HG03571 (cell line): ENCODE measurements around the gene DHDH.

Experiments used
- ATAC-seq: cut with Tn5 transposase; IDR thresholded peaks from one replicate; pipeline ENCODE4 v1.9.1; 2021; ENCODE audit not compliant: unreplicated experiment

The DHDH gene

GRCh38 chr19:48947258-48947542 is 13.7 kb downstream of the DHDH start:
- no peak for ATAC-seq

GRCh38 chr19:48950159-48950558 is 16.7 kb downstream of the DHDH start:
- no peak for ATAC-seq

GRCh38 chr19:48950830-48951519 is 17.5 kb downstream of the DHDH start:
- no peak for ATAC-seq

- no peak for ATAC-seq
These were observed 19.6 kb downstream of the DHDH start for GRCh38 chr19:48953141-48953540.

GRCh38 chr19:48953990-48954594 is 20.6 kb downstream of the DHDH start:
- ATAC-seq: no peak

GRCh38 chr19:48954595-48955307 is 21.3 kb downstream of the DHDH start, which contains the start of gene BAX:
Gene BAX (plus strand): TSS chr19:48954875. CDS start chr19:48954929, 54 bp downstream.
- peak; percentile 77 for ATAC-seq

GRCh38 chr19:48955308-48955958 is 21.9 kb downstream of the DHDH start:
- no peak for ATAC-seq

- ATAC-seq: no peak
These were observed 24.5 kb downstream of the DHDH start for GRCh38 chr19:48958006-48958405.

- no peak for ATAC-seq
These were observed 26.1 kb downstream of the DHDH start for GRCh38 chr19:48959341-48960239.

- ATAC-seq: no peak
These were observed 27.7 kb downstream of the DHDH start for GRCh38 chr19:48961051-48961649.

- no peak for ATAC-seq
These were observed 28.2 kb downstream of the DHDH start for GRCh38 chr19:48961673-48962028.

GRCh38 chr19:48962029-48962848 is 28.7 kb downstream of the DHDH start:
- peak; percentile 39 for ATAC-seq

- ATAC-seq: no peak
These were observed 29.3 kb downstream of the DHDH start for GRCh38 chr19:48962849-48963165.

GRCh38 chr19:48963371-48964204 is 30.1 kb downstream of the DHDH start:
- ATAC-seq: no peak

- ATAC-seq: no peak
These were observed 30.9 kb downstream of the DHDH start for GRCh38 chr19:48964205-48965039.

GRCh38 chr19:48965040-48965805 is 31.7 kb downstream of the DHDH start, which contains the start of gene FTL:
Gene FTL (plus strand): TSS chr19:48965309. CDS start chr19:48965508, 199 bp downstream.
- peak; percentile 53 for ATAC-seq
